Upper lobe of right lung (tissue), 1 donor: Measurements from ENCODE around the gene LNX2. TPM values are rescaled to one million over a fixed set of nuclear protein-coding genes. Genes with fewer than 3 reads are reported as not detected.
A peak's percentile ranks its signal among the peaks of the same experiment; 100 is the strongest.

Experiments used
- ATAC-seq: fragments of 200-7000 bp; cut with Tn5 transposase; one replicate; pipeline ENCODE4 v1.9.1; 2020; ENCODE audit warnings: mild to moderate bottlenecking, moderate library complexity
- DNase-seq: peaks from one replicate; pipeline ENCODE4 v3.0.0-alpha.2; 2020
- H3K27ac ChIP-seq: fragments of 200-600 bp; one replicate; pipeline ENCODE4 v1.8.0; 2022
- H3K27me3 ChIP-seq: fragments of 200-600 bp; one replicate; pipeline ENCODE4 v1.8.0; 2022; ENCODE audit warnings: mild to moderate bottlenecking
- H3K36me3 ChIP-seq: fragments of 200-600 bp; one replicate; pipeline ENCODE4 v1.8.0; 2022
- H3K4me1 ChIP-seq: fragments of 200-600 bp; one replicate; pipeline ENCODE4 v1.8.0; 2022
- H3K4me3 ChIP-seq: fragments of 200-600 bp; one replicate; pipeline ENCODE4 v1.8.0; 2022; ENCODE audit warnings: mild to moderate bottlenecking
- H3K9me3 ChIP-seq: fragments of 200-600 bp; one replicate; pipeline ENCODE4 v1.8.0; 2022
- CTCF ChIP-seq: fragments of 200-600 bp; IDR thresholded peaks from one replicate; pipeline ENCODE4 v1.8.0; 2022; ENCODE audit warnings: antibody characterized with exemption
- intact Hi-C: fragments of 100-400 bp; cut with DNase I; formaldehyde crosslinking; loops from one replicate; pipeline ENCODE4 v1.11.0; 2022
- total RNA-seq: library from RNA; stranded (reverse); fragmentation: NEBNext Ultra II Directional; extraction: Animal tissue kit (Norgen Biotek cat#: 25700); gene quantifications from one replicate; pipeline ENCODE4 v1.2.1, GENCODE V29; 2021
- donor health status: DM: no; HTN: yes; CAD: no; lungs with severe emphysema.

Gene LNX2
- total RNA-seq, 1 donor from 2014 or later, result 35.3 TPM

GRCh38 chr13:27541386-27541785, 78.9 kb downstream of the LNX2 start:
- no peak for DNase-seq
- H3K27me3 ChIP-seq, result no peaks in the 10 kb centered on the region
- no peak for ATAC-seq
- H3K4me1 ChIP-seq, result no peaks in the 10 kb centered on the region
- no peak overlapping the region for H3K4me3 ChIP-seq
- H3K36me3 ChIP-seq, result peaks cover 6% of the 10 kb centered on the region
- no peaks in the 10 kb centered on the region for H3K9me3 ChIP-seq
- TF ChIP-seq CTCF, result no peak
- intact Hi-C loops, result no loop called here
- no peak overlapping the region for H3K27ac ChIP-seq

GRCh38 chr13:27536361-27537101, 83.8 kb downstream of the LNX2 start:
- ATAC-seq, result peak; percentile 65
- Histone ChIP-seq H3K27me3 (no peaks in the 10 kb centered on the region), H3K27ac (no peak overlapping the region), H3K9me3 (no peaks in the 10 kb centered on the region), H3K4me3 (no peak overlapping the region), H3K4me1 (peaks cover 7% of the 10 kb centered on the region), H3K36me3 (no peaks in the 10 kb centered on the region)
- no peak for TF ChIP-seq CTCF
- peak; percentile 77 for DNase-seq
- intact Hi-C loops, result loop anchor here (10.0 kb wide), 1 partner anchor 288 kb away; no protein-coding TSS in a partner anchor

- ATAC-seq, result no peak
- no peak for TF ChIP-seq CTCF
- peaks cover 7% of the 10 kb centered on the region for H3K4me1 ChIP-seq
- no peaks in the 10 kb centered on the region for H3K27me3 ChIP-seq
- no peak for DNase-seq
- H3K36me3 ChIP-seq, result no peaks in the 10 kb centered on the region
- H3K27ac ChIP-seq, result no peak overlapping the region
- H3K9me3 ChIP-seq, result no peaks in the 10 kb centered on the region
- intact Hi-C loops, result loop anchor here (10.0 kb wide), 1 partner anchor 289 kb away; no protein-coding TSS in a partner anchor
- no peak overlapping the region for H3K4me3 ChIP-seq
These were observed 84.8 kb downstream of the LNX2 start for GRCh38 chr13:27535546-27535945.

GRCh38 chr13:27534981-27535380, 85.3 kb downstream of the LNX2 start:
- intact Hi-C loops, result loop anchor here (10.0 kb wide), 1 partner anchor 290 kb away; no protein-coding TSS in a partner anchor
- H3K4me1 ChIP-seq, result peaks cover 7% of the 10 kb centered on the region
- H3K9me3 ChIP-seq, result no peaks in the 10 kb centered on the region
- H3K27ac ChIP-seq, result no peak overlapping the region
- ATAC-seq (peak; percentile 41), DNase-seq (no peak)
- TF ChIP-seq CTCF, result no peak
- no peaks in the 10 kb centered on the region for H3K36me3 ChIP-seq
- no peaks in the 10 kb centered on the region for H3K27me3 ChIP-seq
- no peak overlapping the region for H3K4me3 ChIP-seq

GRCh38 chr13:27534108-27534980, 86.0 kb downstream of the LNX2 start:
- Histone ChIP-seq H3K36me3 (no peaks in the 10 kb centered on the region), H3K27ac (no peak overlapping the region), H3K4me1 (peaks cover 7% of the 10 kb centered on the region), H3K9me3 (no peaks in the 10 kb centered on the region), H3K27me3 (no peaks in the 10 kb centered on the region), H3K4me3 (no peak overlapping the region)
- no peak for ATAC-seq
- no peak for DNase-seq
- intact Hi-C loops, result loop anchor here (10.0 kb wide), 1 partner anchor 290 kb away; no protein-coding TSS in a partner anchor
- TF ChIP-seq CTCF, result no peak
